SK-N-SH (cell line): ENCODE data around the gene EVI5. TPM values are rescaled to one million over a fixed set of nuclear protein-coding genes. Genes with fewer than 3 reads are reported as not detected.

Source experiments
- CTCF ChIA-PET: fragments of 300-600, 350-600 bp; formaldehyde crosslinking; extraction: SDS; loops from one replicate; lab custom pipeline; 2021; lab: Yijun Ruan, JAX
- POLR2A ChIA-PET: fragments of 350-600 bp; sonication (Branson Sonifier 250); formaldehyde crosslinking; extraction: SDS; loops from one replicate; lab custom pipeline; 2020; ENCODE audit warnings: antibody characterized with exemption, inconsistent platforms; lab: Yijun Ruan, JAX
- DNase-seq: peaks from one replicate; pipeline ENCODE4 v3.0.0; 2012
- H2AFZ ChIP-seq: fragments of 200-600 bp; sonication (generic); 2 replicates; pipeline ENCODE4 v1.8.1; 2016; ENCODE audit warnings: antibody characterized with exemption, mild to moderate bottlenecking, low read depth
- H3F3A ChIP-seq: fragments of 200-600 bp; sonication (generic); replicated peaks from 2 replicates; pipeline ENCODE3; 2016; ENCODE audit warnings: antibody characterized with exemption, mild to moderate bottlenecking; ENCODE audit not compliant: insufficient read depth
- H3K27ac ChIP-seq, 2 experiments: fragments of 200-500 bp in 1 of 2; fragments of 200-600 bp in 1 of 2; sonication (Bioruptor generic) in 1 of 2; sonication (generic), shearing (Covaris generic) in 1 of 2; 2 replicates each; pipeline versions ENCODE4 v1.5.1 to v1.6.1; 2014 to 2016; ENCODE audit warnings: low read depth in 2 of 2, inconsistent platforms in 1 of 2, low read length in 1 of 2, mild to moderate bottlenecking in 1 of 2, mixed read lengths in 1 of 2
- H3K27me3 ChIP-seq: fragments of 200-600 bp; sonication (generic), shearing (Covaris generic); 2 replicates; pipeline ENCODE4 v1.6.1; 2016; ENCODE audit warnings: mixed run types; ENCODE audit not compliant: insufficient read depth
- H3K36me3 ChIP-seq, 2 experiments: fragments of 200-500 bp in 1 of 2; fragments of 200-600 bp in 1 of 2; sonication (Bioruptor generic) in 1 of 2; sonication (generic) in 1 of 2; replicated peaks in 1 of 2; 2 replicates each; pipeline versions ENCODE3 to v1.5.1; 2014 to 2016; ENCODE audit warnings: low read length in 1 of 2, mild to moderate bottlenecking in 1 of 2; ENCODE audit not compliant: insufficient read depth in 2 of 2, control insufficient read depth in 1 of 2
- H3K4me1 ChIP-seq, 2 experiments: fragments of 200-500 bp in 1 of 2; fragments of 200-600 bp in 1 of 2; sonication (Bioruptor generic) in 1 of 2; sonication (generic), shearing (Covaris generic) in 1 of 2; 2 replicates each; pipeline versions ENCODE4 v1.5.1 to v1.6.1; 2014 to 2016; ENCODE audit warnings: low read depth in 1 of 2, low read length in 1 of 2, mixed run types in 1 of 2; ENCODE audit not compliant: insufficient read depth in 2 of 2, control insufficient read depth in 1 of 2
- H3K4me2 ChIP-seq: fragments of 200-600 bp; sonication (generic), shearing (Covaris generic); 2 replicates; pipeline ENCODE4 v1.6.1; 2017; ENCODE audit warnings: mixed run types
- H3K4me3 ChIP-seq, 2 experiments: fragments of 200-500 bp in 1 of 2; fragments of 200-600 bp in 1 of 2; sonication (Bioruptor generic) in 1 of 2; sonication (generic), shearing (Covaris generic) in 1 of 2; 2 replicates each; pipeline versions ENCODE4 v1.5.1 to v1.8.1; 2014 to 2016; ENCODE audit warnings: low read depth in 2 of 2, inconsistent platforms in 1 of 2, low read length in 1 of 2, mild to moderate bottlenecking in 1 of 2, mixed read lengths in 1 of 2, moderate library complexity in 1 of 2
- H3K79me2 ChIP-seq: fragments of 200-600 bp; sonication (generic); 2 replicates; pipeline ENCODE4 v1.8.1; 2017; ENCODE audit warnings: mild to moderate bottlenecking; ENCODE audit not compliant: insufficient read depth
- H3K9ac ChIP-seq: fragments of 200-600 bp; sonication (generic); 2 replicates; pipeline ENCODE4 v1.6.1; 2017; ENCODE audit warnings: mixed run types
- H3K9me2 ChIP-seq: fragments of 200-600 bp; sonication (generic); 2 replicates; pipeline ENCODE4 v1.6.1; 2017; ENCODE audit warnings: mixed run types
- H3K9me3 ChIP-seq: fragments of 200-600 bp; sonication (generic); 2 replicates; pipeline ENCODE4 v1.6.1; 2017; ENCODE audit warnings: mixed run types, mild to moderate bottlenecking, moderate library complexity
- H4K20me1 ChIP-seq: fragments of 200-600 bp; sonication (generic); 2 replicates; pipeline ENCODE4 v1.6.1; 2017; ENCODE audit warnings: mild to moderate bottlenecking, mixed run types; ENCODE audit not compliant: insufficient read depth
- CHD2 ChIP-seq: fragments of 150-350 bp; IDR thresholded peaks from 2 replicates; pipeline ENCODE4 v1.6.1; 2018; ENCODE audit warnings: low read length; ENCODE audit not compliant: partially characterized antibody
- FOSL2 ChIP-seq: IDR thresholded peaks from 2 replicates; pipeline ENCODE4 v1.4.0; 2012; ENCODE audit warnings: low read depth, mild to moderate bottlenecking, moderate library complexity, borderline replicate concordance
- FOXM1 ChIP-seq: IDR thresholded peaks from 2 replicates; pipeline ENCODE4 v1.4.0; 2012; ENCODE audit warnings: low read depth, mild to moderate bottlenecking
- GABPA ChIP-seq: IDR thresholded peaks from 2 replicates; pipeline ENCODE4 v1.4.0; 2012; ENCODE audit warnings: low read depth, mild to moderate bottlenecking
- GATA2 ChIP-seq: sonication (generic); formaldehyde crosslinking; IDR thresholded peaks from 2 replicates; pipeline ENCODE4 v1.5.0; 2020; ENCODE audit warnings: mild to moderate bottlenecking, missing genetic modification reagents
- JUND ChIP-seq: IDR thresholded peaks from 2 replicates; pipeline ENCODE4 v1.4.0; 2012
- MEF2A ChIP-seq: IDR thresholded peaks from 2 replicates; pipeline ENCODE4 v1.4.0; 2012; ENCODE audit warnings: low read depth, borderline replicate concordance
- NFIC ChIP-seq: IDR thresholded peaks from 2 replicates; pipeline ENCODE4 v1.4.0; 2012; ENCODE audit warnings: borderline replicate concordance
- POLR2AphosphoS5 ChIP-seq: IDR thresholded peaks from 2 replicates; pipeline ENCODE4 v1.6.1; 2012; ENCODE audit warnings: low read depth, low read length
- REST ChIP-seq: IDR thresholded peaks from 2 replicates; pipeline ENCODE4 v1.6.1; 2012; ENCODE audit warnings: mild to moderate bottlenecking, low read depth, low read length, moderate library complexity
- SIN3A ChIP-seq: IDR thresholded peaks from 2 replicates; pipeline ENCODE4 v1.6.1; 2012; ENCODE audit warnings: low read depth, mild to moderate bottlenecking, low read length, moderate library complexity, borderline replicate concordance
- SMC3 ChIP-seq: IDR thresholded peaks from 2 replicates; pipeline ENCODE4 v1.6.1; 2012; ENCODE audit warnings: low read depth, low read length, improper control_type of control experiment
- USF1 ChIP-seq: IDR thresholded peaks from 2 replicates; pipeline ENCODE4 v1.4.0; 2012; ENCODE audit warnings: low read depth, borderline replicate concordance
- USF2 ChIP-seq: fragments of 150-350 bp; IDR thresholded peaks from 2 replicates; pipeline ENCODE4 v1.6.1; 2017; ENCODE audit warnings: antibody characterized with exemption, low read length, low read depth, borderline replicate concordance
- YY1 ChIP-seq: IDR thresholded peaks from 2 replicates; pipeline ENCODE4 v1.4.0; 2012; ENCODE audit warnings: low read depth, mild to moderate bottlenecking
- WGBS: methylation state at CpG from one replicate; pipeline ENCODE4 v1.1.6; 2017; ENCODE audit warnings: low lambda C conversion rate; 5-methylcytosine and 5-hydroxymethylcytosine counted together
- polyA plus RNA-seq, 3 experiments: library from polyadenylated mRNA; depleted of rRNA; stranded (reverse); fragments of >200 nt; gene quantifications; 2 replicates each; pipeline ENCODE4 v1.2.3, GENCODE V29; 2012

EVI5 gene
- polyA plus RNA-seq, 1 of the 3 experiments (the other 2 are of a cell fraction): 5.7 TPM

GRCh38 chr1:92536980-92537884, 247.7 kb downstream of the EVI5 start:
- H3K4me3 ChIP-seq: no peak overlapping the region
- peaks cover 0 to 13% of the 10 kb centered on the region in 2 experiments; a peak in 2 of 4 replicates for H3K4me1 ChIP-seq
- TF ChIP-seq JUND (peak; percentile 21; the same call in 1 of the 2 replicates), USF1 (peak; percentile 54; the same call in 1 of the 2 replicates), GABPA (no peak), FOSL2 (peak; percentile 33; the same call in 1 of the 2 replicates), SIN3A (no peak), NFIC (no peak), GATA2 (CRISPR knock-in tag) (no peak)
- CTCF ChIA-PET: interaction anchor here (0.5 kb wide), 1 partner anchor 14 kb away, joined by 3 read pairs; no protein-coding TSS in a partner anchor
- H3F3A ChIP-seq: peaks cover 7% of the 10 kb centered on the region
- peaks cover 0 to 8% of the 10 kb centered on the region in 2 experiments for H3K36me3 ChIP-seq
- no peaks in the 10 kb centered on the region for H3K9me2 ChIP-seq
- H3K9ac ChIP-seq: no peak overlapping the region
- 34% methylated on average over 2 of the region's 2 CpGs for WGBS
- no peaks in the 10 kb centered on the region for H3K9me3 ChIP-seq
- 0 out of 2 replicates have a peak overlapping the region, but pooled peaks have one; percentile 27 for H3K4me2 ChIP-seq
- H4K20me1 ChIP-seq: no peaks in the 10 kb centered on the region
- no peaks in the 10 kb centered on the region; the same call in 1 of the 2 replicates for H3K79me2 ChIP-seq
- no peak for DNase-seq
- peak overlapping the region in 1 of 2 experiments; percentile 18; a peak in 1 of 4 replicates for H3K27ac ChIP-seq
- no peaks in the 10 kb centered on the region for H3K27me3 ChIP-seq
- H2AFZ ChIP-seq: 0 out of 2 replicates have a peak overlapping the region, but pooled peaks have one; percentile 40
- POLR2A ChIA-PET: no interaction called here

GRCh38 chr1:92536211-92536979, 248.5 kb downstream of the EVI5 start:
- POLR2A ChIA-PET: no interaction called here
- Histone ChIP-seq H3K27me3 (no peaks in the 10 kb centered on the region), H3K27ac (no peak overlapping the region), H3F3A (peaks cover 7% of the 10 kb centered on the region), H3K9ac (no peak overlapping the region), H3K4me2 (no peak overlapping the region), H3K4me3 (no peak overlapping the region), H3K4me1 (peaks cover 0 to 13% of the 10 kb centered on the region in 2 experiments; a peak in 2 of 4 replicates), H2AFZ (no peak overlapping the region), H4K20me1 (no peaks in the 10 kb centered on the region), H3K36me3 (peaks cover 0 to 8% of the 10 kb centered on the region in 2 experiments), H3K79me2 (no peaks in the 10 kb centered on the region; the same call in 1 of the 2 replicates), H3K9me2 (no peaks in the 10 kb centered on the region), H3K9me3 (no peaks in the 10 kb centered on the region)
- WGBS: 98% methylated on average over 5 of the region's 5 CpGs
- DNase-seq: no peak
- CTCF ChIA-PET: no interaction called here
- TF ChIP-seq JUND (no peak), CHD2 (no peak), SMC3 (no peak), YY1 (no peak), POLR2AphosphoS5 (no peak), REST (no peak), GATA2 (CRISPR knock-in tag) (no peak), MEF2A (no peak), FOXM1 (no peak), USF1 (no peak), USF2 (no peak)
